Kidney epithelial cell (primary cell): ENCODE results near the gene DUSP3. TPM values are rescaled to one million over a fixed set of nuclear protein-coding genes. Genes with fewer than 3 reads are reported as not detected.

ENCODE experiments used
- DNase-seq: peaks from one replicate; pipeline ENCODE4 v3.0.0-alpha.2; 2010; ENCODE audit warnings: low read depth
- H3K27me3 ChIP-seq: 2 replicates; pipeline ENCODE4 v1.6.0; 2011; ENCODE audit warnings: low read length; ENCODE audit not compliant: control insufficient read depth, insufficient read depth
- H3K36me3 ChIP-seq: 2 replicates; pipeline ENCODE4 v1.5.1; 2011; ENCODE audit warnings: low read length; ENCODE audit not compliant: control insufficient read depth, insufficient read depth
- H3K4me3 ChIP-seq: 2 replicates; pipeline ENCODE4 v1.5.1; 2011; ENCODE audit warnings: low read depth, mild to moderate bottlenecking, control low read depth, low read length
- CTCF ChIP-seq: IDR thresholded peaks from 2 replicates; pipeline ENCODE4 v1.5.1; 2011; ENCODE audit warnings: mild to moderate bottlenecking, moderate library complexity, low read length, control low read depth, inconsistent platforms; ENCODE audit not compliant: insufficient read depth, poor library complexity, severe bottlenecking
- total RNA-seq: library from RNA; depleted of rRNA; stranded (reverse); fragments of >200 nt; gene quantifications from 2 replicates; pipeline ENCODE4 v1.2.3, GENCODE V29; 2015

DUSP3 gene
- total RNA-seq, 1 donor from 2014 or later: 117 TPM

DNA sequence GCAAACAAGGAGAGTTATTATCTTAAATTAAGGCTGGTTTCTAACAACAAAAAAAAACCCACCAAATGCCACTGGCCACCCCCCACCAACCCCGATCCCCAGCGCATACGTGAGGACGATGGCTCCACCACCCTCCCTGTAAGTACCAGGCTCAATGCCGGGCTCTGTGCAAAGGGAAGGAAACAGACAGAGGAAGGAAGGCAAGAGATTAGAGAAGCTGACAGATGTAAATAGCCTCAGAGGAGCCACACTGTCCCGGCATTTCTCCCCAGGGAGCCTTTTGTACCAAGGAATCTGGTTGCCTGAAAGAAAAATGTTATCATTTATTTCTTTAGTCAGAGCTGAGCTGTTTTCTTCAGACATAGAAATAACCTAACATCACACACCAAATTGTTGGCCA, 33.2 kb downstream of the DUSP3 start:
- no peak overlapping the region for H3K4me3 ChIP-seq
- no peak for TF ChIP-seq CTCF
- no peaks in the 10 kb centered on the region for H3K36me3 ChIP-seq
- DNase-seq: no peak
- H3K27me3 ChIP-seq: peaks cover 2% of the 10 kb centered on the region

- Histone ChIP-seq H3K27me3 (peaks cover 2% of the 10 kb centered on the region), H3K4me3 (no peak overlapping the region), H3K36me3 (no peaks in the 10 kb centered on the region)
- no peak for TF ChIP-seq CTCF
- DNase-seq: no peak
Observed at GRCh38 chr17:43741636-43742035, 37.1 kb downstream of the DUSP3 start.

- Histone ChIP-seq H3K4me3 (no peak overlapping the region), H3K36me3 (no peaks in the 10 kb centered on the region), H3K27me3 (peaks cover 2% of the 10 kb centered on the region)
- DNase-seq: no peak
- no peak for TF ChIP-seq CTCF
Observed at GRCh38 chr17:43740541-43740940, 38.2 kb downstream of the DUSP3 start.

DNA sequence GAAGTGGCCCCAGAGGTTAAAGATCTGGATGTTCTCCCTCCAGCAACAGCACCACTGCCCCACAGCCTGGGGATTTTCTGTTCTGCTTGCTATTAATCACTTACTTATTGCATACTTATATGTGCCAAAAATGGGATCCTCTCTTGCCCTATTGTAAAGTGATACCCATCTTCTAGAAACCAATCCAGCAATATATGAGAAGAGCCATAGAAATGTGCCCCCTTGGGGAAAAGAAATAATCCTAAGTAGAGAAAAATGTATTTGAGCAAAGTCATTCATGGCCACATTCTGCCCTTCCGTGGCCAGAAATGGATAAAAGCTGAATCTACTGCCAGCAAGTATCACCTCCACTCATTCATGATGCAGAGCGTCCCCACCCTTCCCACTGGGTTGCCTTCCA, 41.1 kb downstream of the DUSP3 start:
- TF ChIP-seq CTCF: no peak
- no peak overlapping the region for H3K4me3 ChIP-seq
- H3K36me3 ChIP-seq: no peaks in the 10 kb centered on the region
- H3K27me3 ChIP-seq: no peaks in the 10 kb centered on the region
- no peak for DNase-seq

DNA sequence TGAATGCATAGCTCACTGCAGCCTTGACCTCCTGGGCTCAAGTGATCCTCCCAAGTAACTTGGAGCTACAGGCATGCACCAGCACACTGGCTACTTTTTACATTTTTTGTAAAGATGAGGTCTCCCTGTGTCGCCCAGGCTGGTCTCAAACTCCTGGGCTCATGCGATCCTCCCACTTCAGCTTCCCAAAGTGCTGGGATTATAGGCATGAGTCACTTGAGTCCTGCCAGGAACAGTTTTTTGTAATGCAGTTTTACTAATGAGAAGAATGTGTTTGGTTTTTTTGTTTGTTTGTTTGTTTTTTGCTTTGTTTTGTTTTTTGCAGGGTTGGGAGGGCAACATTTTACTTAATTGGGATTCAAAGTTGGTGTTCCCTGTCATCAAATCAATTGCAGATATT, 42.4 kb downstream of the DUSP3 start:
- no peak for DNase-seq
- Histone ChIP-seq H3K4me3 (no peak overlapping the region), H3K36me3 (no peaks in the 10 kb centered on the region), H3K27me3 (no peaks in the 10 kb centered on the region)
- TF ChIP-seq CTCF: no peak

- Histone ChIP-seq H3K36me3 (no peaks in the 10 kb centered on the region), H3K4me3 (no peak overlapping the region), H3K27me3 (no peaks in the 10 kb centered on the region)
- TF ChIP-seq CTCF: no peak
- DNase-seq: no peak
Observed at GRCh38 chr17:43734376-43734775, 44.4 kb downstream of the DUSP3 start.
